K562 (cell line): ENCODE results near the gene ITSN2. TPM values are rescaled to one million over a fixed set of nuclear protein-coding genes. Genes with fewer than 3 reads are reported as not detected.

Experiments
- ATAC-seq: fragments of 200-7000 bp; cut with Tn5 transposase; 3 replicates; pipeline ENCODE4 v1.9.1; 2020; ENCODE audit warnings: moderate library complexity
- BruUV-seq: library from RNA; stranded (reverse); fragments of 400-500 nt; replicated peaks from 2 replicates; lab custom pipeline; 2021; lab: Mats Ljungman, UMichigan
- CTCF ChIA-PET: fragments of 300-600 bp; formaldehyde crosslinking; extraction: SDS; loops from one replicate; lab custom pipeline; 2021; ENCODE audit warnings: low intra/inter-chr PET ratio; lab: Yijun Ruan, JAX
- POLR2A ChIA-PET: fragments of 300-600, 350-650 bp; sonication (Branson Sonifier 250); formaldehyde crosslinking; extraction: SDS; loops from one replicate; lab custom pipeline; 2021; ENCODE audit warnings: antibody characterized with exemption, inconsistent platforms; lab: Yijun Ruan, JAX
- DNase-seq, 4 experiments: peaks; one replicate each; pipeline versions ENCODE4 v3.0.0 to v3.0.0-alpha.2; 2011 to 2018; ENCODE audit warnings: low spot score in 3 of 4, mixed read lengths in 3 of 4; ENCODE audit errors: extremely low read depth in 1 of 4
- FAIRE-seq: peaks from 2 replicates; lab custom pipeline; 2011; peaks lifted over from hg19 to GRCh38; lab: Jason Lieb, UNC
- H2AFZ ChIP-seq: 2 replicates; pipeline ENCODE4 v1.6.0; 2011; ENCODE audit warnings: low read depth, low read length, control low read depth, inconsistent platforms
- H3K27ac ChIP-seq: fragments of 200-600 bp; 3 replicates; pipeline ENCODE4 v1.8.0; 2011; ENCODE audit warnings: low read depth, mild to moderate bottlenecking, control low read depth, inconsistent platforms, low read length, moderate library complexity, mixed read lengths; ENCODE audit errors: extremely low read depth
- H3K27me3 ChIP-seq, 2 experiments: fragments of 300-600 bp in 1 of 2; 2 replicates in 1 of 2; 3 replicates in 1 of 2; pipeline versions ENCODE4 v1.6.0 to v1.8.0; 2011; ENCODE audit warnings: inconsistent platforms in 2 of 2, low read length in 2 of 2, mild to moderate bottlenecking in 1 of 2, mixed read lengths in 1 of 2, moderate library complexity in 1 of 2; ENCODE audit not compliant: control insufficient read depth in 2 of 2, insufficient read depth in 2 of 2
- H3K36me3 ChIP-seq: fragments of 300-600 bp; 3 replicates; pipeline ENCODE4 v1.8.0; 2011; ENCODE audit warnings: mild to moderate bottlenecking, low read length, inconsistent platforms; ENCODE audit not compliant: control insufficient read depth, insufficient read depth
- H3K4me1 ChIP-seq, 2 experiments: fragments of 200-600 bp in 1 of 2; replicated peaks in 1 of 2; 2 replicates in 1 of 2; 3 replicates in 1 of 2; pipeline versions ENCODE4 v1.5.1 to v1.8.0; 2011; ENCODE audit warnings: inconsistent platforms in 2 of 2, low read length in 2 of 2, mild to moderate bottlenecking in 1 of 2, mixed read lengths in 1 of 2, moderate library complexity in 1 of 2; ENCODE audit not compliant: control insufficient read depth in 2 of 2, insufficient read depth in 2 of 2
- H3K4me2 ChIP-seq: 2 replicates; pipeline ENCODE4 v1.6.1; 2011; ENCODE audit warnings: low read length, control low read depth, inconsistent platforms, mixed read lengths; ENCODE audit not compliant: insufficient read depth
- H3K4me3 ChIP-seq: fragments of 200-600 bp; sonication (generic), shearing (Covaris generic); 2 replicates; pipeline ENCODE4 v1.5.1; 2016; ENCODE audit warnings: control low read depth, inconsistent platforms
- H3K79me2 ChIP-seq: fragments of 200-600 bp; 3 replicates; pipeline ENCODE4 v1.8.0; 2011; ENCODE audit warnings: low read length, inconsistent platforms; ENCODE audit not compliant: control insufficient read depth, insufficient read depth
- H3K9ac ChIP-seq, 2 experiments: 2 replicates each; pipeline versions ENCODE4 v1.6.0 to v1.6.1; 2011; ENCODE audit warnings: low read depth in 2 of 2, low read length in 2 of 2, control low read depth in 1 of 2, inconsistent platforms in 1 of 2, mild to moderate bottlenecking in 1 of 2, mixed read lengths in 1 of 2; ENCODE audit not compliant: insufficient read depth in 1 of 2
- H3K9me1 ChIP-seq: one replicate; pipeline ENCODE4 v1.6.0; 2011; ENCODE audit warnings: inconsistent platforms, mild to moderate bottlenecking, low read length, moderate library complexity; ENCODE audit not compliant: control insufficient read depth, insufficient read depth
- H3K9me3 ChIP-seq: replicated peaks from 2 replicates; pipeline ENCODE4 v1.5.1; 2011; ENCODE audit warnings: low read depth, low read length, inconsistent platforms; ENCODE audit not compliant: control insufficient read depth, insufficient read depth
- H4K20me1 ChIP-seq: replicated peaks from 2 replicates; pipeline ENCODE4 v1.6.1; 2011; ENCODE audit warnings: low read length, inconsistent platforms, mixed read lengths; ENCODE audit not compliant: control insufficient read depth, insufficient read depth
- ARID2 ChIP-seq: fragments of 450-650 bp; IDR thresholded peaks from 2 replicates; pipeline ENCODE4 v1.6.1; 2017; ENCODE audit warnings: antibody characterized with exemption, mild to moderate bottlenecking
- CEBPG ChIP-seq, 3 experiments: fragments of 200-800 bp in 1 of 3; sonication (Bioruptor generic) in 1 of 3; sonication (generic) in 1 of 3; formaldehyde crosslinking in 1 of 3; IDR thresholded peaks in 2 of 3; conservative IDR thresholded peaks in 1 of 3; 2 replicates each; pipeline versions ENCODE4 v1.6.1 to v1.8.0; 2016 to 2022; ENCODE audit warnings: missing compliant biosample characterization in 2 of 3, missing genetic modification characterization in 2 of 3, mild to moderate bottlenecking in 1 of 3, missing genetic modification reagents in 1 of 3
- CXXC5 ChIP-seq: fragments of 250-450 bp; sonication (Bioruptor Pico); IDR thresholded peaks from 2 replicates; pipeline ENCODE4 v1.8.0; 2022; ENCODE audit warnings: inconsistent platforms, mild to moderate bottlenecking, moderate library complexity
- FOXK1 ChIP-seq: sonication (generic); formaldehyde crosslinking; IDR thresholded peaks from 2 replicates; pipeline ENCODE4 v1.8.0; 2022; ENCODE audit warnings: missing genetic modification reagents, mild to moderate bottlenecking, borderline replicate concordance
- GABPA ChIP-seq: fragments of 200-800 bp; sonication (Bioruptor generic); conservative IDR thresholded peaks from 2 replicates; pipeline ENCODE4 v1.6.1; 2016; ENCODE audit warnings: low read depth, missing genetic modification characterization, missing compliant biosample characterization
- HLTF ChIP-seq: fragments of 450-650 bp; IDR thresholded peaks from 2 replicates; pipeline ENCODE4 v1.6.1; 2016
- ILK ChIP-seq: fragments of 450-650 bp; IDR thresholded peaks from 2 replicates; pipeline ENCODE4 v1.6.1; 2016; ENCODE audit warnings: missing genetic modification characterization, low read depth, mild to moderate bottlenecking, missing compliant biosample characterization, moderate library complexity, borderline replicate concordance
- KLF10 ChIP-seq: fragments of 250-450 bp; sonication (Bioruptor Pico); IDR thresholded peaks from 2 replicates; pipeline ENCODE4 v1.6.1; 2021; ENCODE audit warnings: matching md5 sums
- NFATC3 ChIP-seq: fragments of 450-650 bp; IDR thresholded peaks from 2 replicates; pipeline ENCODE4 v1.6.1; 2017; ENCODE audit warnings: mild to moderate bottlenecking
- NR2F6 ChIP-seq: fragments of 450-650 bp; formaldehyde crosslinking; IDR thresholded peaks from 2 replicates; pipeline ENCODE4 v1.4.0; 2020; ENCODE audit warnings: mild to moderate bottlenecking
- NRF1 ChIP-seq, 2 experiments: fragments of 450-650 bp; IDR thresholded peaks in 1 of 2; conservative IDR thresholded peaks in 1 of 2; 2 replicates each; pipeline ENCODE4 v1.6.1; 2014; ENCODE audit warnings: mild to moderate bottlenecking in 2 of 2
- POLR2AphosphoS5 ChIP-seq: IDR thresholded peaks from 2 replicates; pipeline ENCODE4 v1.6.1; 2011; ENCODE audit warnings: mild to moderate bottlenecking, low read depth, low read length, moderate library complexity; ENCODE audit not compliant: control insufficient read depth, insufficient read depth
- SETDB1 ChIP-seq: IDR thresholded peaks from one replicate; pipeline ENCODE4 v1.6.1; 2012; ENCODE audit warnings: low read length, control low read depth, inconsistent platforms
- ZFP30 ChIP-seq: fragments of 250-450 bp; sonication (Bioruptor Pico); IDR thresholded peaks from 2 replicates; pipeline ENCODE4 v1.8.0; 2022; ENCODE audit warnings: moderate library complexity, mild to moderate bottlenecking, inconsistent platforms, borderline replicate concordance
- ZFPM2 ChIP-seq: fragments of 250-450 bp; sonication (Bioruptor Pico); IDR thresholded peaks from 2 replicates; pipeline ENCODE4 v1.5.1; 2022; ENCODE audit warnings: mild to moderate bottlenecking
- ZNF217 ChIP-seq: sonication (generic); formaldehyde crosslinking; IDR thresholded peaks from 2 replicates; pipeline ENCODE4 v1.8.0; 2022; ENCODE audit warnings: mild to moderate bottlenecking, missing genetic modification reagents
- ZNF431 ChIP-seq: sonication (generic); formaldehyde crosslinking; IDR thresholded peaks from 2 replicates; pipeline ENCODE4 v1.8.0; 2022; ENCODE audit warnings: mild to moderate bottlenecking, missing genetic modification reagents
- ZNF589 ChIP-seq: fragments of 200-800 bp; sonication (Bioruptor generic); IDR thresholded peaks from 2 replicates; pipeline ENCODE4 v1.6.1; 2016; ENCODE audit warnings: low read depth, missing genetic modification characterization, missing compliant biosample characterization
- ZNF696 ChIP-seq: fragments of 250-450 bp; sonication (Bioruptor Pico); conservative IDR thresholded peaks from 2 replicates; pipeline ENCODE4 v1.4.0; 2020; ENCODE audit warnings: mild to moderate bottlenecking, moderate library complexity
- WGBS: fragments of 100-300 bp; shearing (Covaris generic); methylation state at CpG from one replicate; pipeline ENCODE4 v1.1.6; 2016; ENCODE audit warnings: low coverage, mixed read lengths; ENCODE audit not compliant: insufficient coverage; ENCODE audit errors: missing lambda C conversion rate; 5-methylcytosine and 5-hydroxymethylcytosine counted together
- in situ Hi-C: fragments of 300-500 bp; cut with MboI; formaldehyde crosslinking; loops from 4 replicates; pipeline ENCODE4 v1.15.0; 2018; ENCODE audit warnings: inconsistent platforms, mixed read lengths
- intact Hi-C: fragments of 100-400 bp; cut with micrococcal nuclease; formaldehyde crosslinking; loops from 2 replicates; pipeline ENCODE4 v1.14.2; 2022
- polyA plus RNA-seq, 8 experiments: library from polyadenylated mRNA; depleted of rRNA in 4 of 8; stranded (reverse) in 5 of 8; unstranded in 3 of 8; fragments of >200 nt; fragmentation: Nextera tagmentation in 2 of 8; fragmentation: Illumina TruSeq in 1 of 8; extraction: Ambion mirVana in 2 of 8; extraction: Trizol in 1 of 8; gene quantifications; 2 replicates each; pipeline versions ENCODE4 v1.2.1 to v1.2.3, GENCODE V29; 2011 to 2014; ENCODE audit warnings: inconsistent platforms in 1 of 8, missing spikeins in 1 of 8
- total RNA-seq, 7 experiments: library from RNA; depleted of rRNA in 6 of 7; stranded (reverse); fragments of >200 nt in 6 of 7; fragmentation: Illumina TruSeq in 2 of 7; extraction: Trizol in 2 of 7; gene quantifications; 2 replicates each; pipeline versions ENCODE4 v1.2.1 to v1.2.3, GENCODE V29; 2011 to 2021; ENCODE audit warnings: low replicate concordance in 1 of 7
- TF ChIP-seq, protein P1 (sequence below): fragments of 450-650 bp; formaldehyde crosslinking; IDR thresholded peaks from 2 replicates; pipeline ENCODE4 v1.4.0; 2020; ENCODE audit warnings: mild to moderate bottlenecking

The ITSN2 gene
- total and polyA plus RNA-seq, 9 of the 15 experiments (the other 6 are each of a cell fraction or from before 2014, with no cell fraction given) = 6.6 to 19.9 (median 15.2) TPM

DNA sequence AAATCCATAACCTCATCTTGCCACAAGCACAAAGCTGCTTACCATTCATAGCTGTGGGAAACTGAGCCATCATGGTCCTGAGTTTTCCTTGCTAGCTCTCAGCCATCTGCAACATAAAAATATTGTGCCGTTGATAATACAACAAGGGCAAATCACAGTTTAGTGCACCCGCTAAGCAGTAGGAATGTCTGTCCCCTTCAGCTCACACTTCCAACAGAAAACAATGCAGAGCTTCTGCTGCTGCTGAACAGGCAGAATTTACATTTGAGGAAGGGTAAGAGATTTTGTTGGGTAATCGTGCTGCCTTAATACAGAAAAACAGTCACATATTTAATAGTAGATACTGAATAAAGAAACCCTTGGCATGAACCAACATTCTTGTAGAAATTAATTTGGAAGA is 32.3 kb downstream of the ITSN2 start:
- ChIA-PET POLR2A (interaction anchor here (0.6 to 1.2 kb wide), 2 partner anchors 12 to 450 kb away, joined by 3 read pairs; no protein-coding TSS in a partner anchor), CTCF (no interaction called here)
- Histone ChIP-seq H3K4me1 (peaks cover 0 to 4% of the 10 kb centered on the region in 2 experiments; a peak in 3 of 5 replicates), H3K4me2 (no peak overlapping the region), H3K9me1 (no peaks in the 10 kb centered on the region), H3K9me3 (no peaks in the 10 kb centered on the region), H4K20me1 (no peaks in the 10 kb centered on the region; the same call in 1 of the 2 replicates), H2AFZ (no peak overlapping the region), H3K4me3 (no peak overlapping the region), H3K9ac (no peak overlapping the region), H3K27ac (no peak overlapping the region), H3K27me3 (no peaks in the 10 kb centered on the region), H3K79me2 (no peaks in the 10 kb centered on the region), H3K36me3 (no peaks in the 10 kb centered on the region)
- intact Hi-C loops = no loop called here
- no TSS peak for BruUV-seq
- no peak for DNase-seq
- FAIRE-seq = no peak
- no peak for TF ChIP-seq ZNF589 (CRISPR knock-in tag)
- TF ChIP-seq NRF1 (conservative IDR thresholded peaks at IDR 0.05 in 1 of 2, IDR thresholded peaks at IDR 0.05 in 1 of 2) = no peak
- TF ChIP-seq ZFPM2 (CRISPR knock-in tag) = no peak
- no peak for TF ChIP-seq ZNF217 (CRISPR knock-in tag)
- no peak for TF ChIP-seq CXXC5
- no peak for TF ChIP-seq ZFP30 (CRISPR knock-in tag)
- no peak for TF ChIP-seq FOXK1
- no peak for TF ChIP-seq NFATC3
- TF ChIP-seq, protein P1, sequence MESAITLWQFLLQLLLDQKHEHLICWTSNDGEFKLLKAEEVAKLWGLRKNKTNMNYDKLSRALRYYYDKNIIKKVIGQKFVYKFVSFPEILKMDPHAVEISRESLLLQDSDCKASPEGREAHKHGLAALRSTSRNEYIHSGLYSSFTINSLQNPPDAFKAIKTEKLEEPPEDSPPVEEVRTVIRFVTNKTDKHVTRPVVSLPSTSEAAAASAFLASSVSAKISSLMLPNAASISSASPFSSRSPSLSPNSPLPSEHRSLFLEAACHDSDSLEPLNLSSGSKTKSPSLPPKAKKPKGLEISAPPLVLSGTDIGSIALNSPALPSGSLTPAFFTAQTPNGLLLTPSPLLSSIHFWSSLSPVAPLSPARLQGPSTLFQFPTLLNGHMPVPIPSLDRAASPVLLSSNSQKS (CRISPR knock-in tag) = no peak
- no peak for TF ChIP-seq GABPA (tag)
- no peak for TF ChIP-seq CEBPG (CRISPR knock-in tag; IDR thresholded peaks at IDR 0.05)
- no peak for TF ChIP-seq CEBPG (tag; conservative IDR thresholded peaks at IDR 0.05 in 1 of 2, IDR thresholded peaks at IDR 0.05 in 1 of 2)
- TF ChIP-seq ZNF696 = no peak
- no peak for TF ChIP-seq ILK (tag)
- no peak for TF ChIP-seq POLR2AphosphoS5
- no peak for TF ChIP-seq SETDB1
- TF ChIP-seq ARID2 = no peak
- TF ChIP-seq KLF10 (CRISPR knock-in tag) = no peak
- no peak for TF ChIP-seq NR2F6 (CRISPR knock-in tag)
- no peak for TF ChIP-seq ZNF431 (CRISPR knock-in tag)
- TF ChIP-seq HLTF = no peak
- ATAC-seq = no peak
- 59% methylated on average over 3 of the region's 3 CpGs for WGBS
- in situ Hi-C loops = no loop called here
